CD14-positive monocyte (primary cell): ENCODE results near the gene GOPC. TPM values are rescaled to one million over a fixed set of nuclear protein-coding genes. Genes with fewer than 3 reads are reported as not detected.

Source experiments
- DNase-seq, 3 donors: peaks; one replicate each; pipeline ENCODE4 v3.0.0-alpha.2; 2011 to 2022
- H2AFZ ChIP-seq: 2 replicates; pipeline ENCODE4 v1.6.0; 2012; ENCODE audit warnings: mild to moderate bottlenecking, low read depth, low read length, inconsistent platforms; ENCODE audit not compliant: insufficient read depth, poor library complexity, severe bottlenecking
- H3K27ac ChIP-seq, 2 donors: 1 replicate in 1 of 2; 2 replicates in 1 of 2; pipeline ENCODE4 v1.5.1; 2012 to 2013; ENCODE audit warnings: low read length in 2 of 2, control low read depth in 1 of 2, inconsistent platforms in 1 of 2, low read depth in 1 of 2, mild to moderate bottlenecking in 1 of 2
- H3K27me3 ChIP-seq, 2 donors: one replicate each; pipeline versions ENCODE4 v1.6.0 to v1.6.1; 2011 to 2013; ENCODE audit warnings: low read length in 2 of 2; ENCODE audit not compliant: control insufficient read depth in 2 of 2, insufficient read depth in 2 of 2
- H3K36me3 ChIP-seq, 2 donors: replicated peaks in 1 of 2; 1 replicate in 1 of 2; 2 replicates in 1 of 2; pipeline versions ENCODE4 v1.5.1 to v1.6.1; 2012 to 2013; ENCODE audit warnings: low read length in 2 of 2, control low read depth in 1 of 2, inconsistent platforms in 1 of 2, mild to moderate bottlenecking in 1 of 2; ENCODE audit not compliant: insufficient read depth in 2 of 2, control insufficient read depth in 1 of 2
- H3K4me1 ChIP-seq, 2 donors: 1 replicate in 1 of 2; 2 replicates in 1 of 2; pipeline versions ENCODE4 v1.5.1 to v1.6.1; 2012 to 2013; ENCODE audit warnings: low read length in 2 of 2, control low read depth in 1 of 2, inconsistent platforms in 1 of 2, mild to moderate bottlenecking in 1 of 2, moderate library complexity in 1 of 2; ENCODE audit not compliant: insufficient read depth in 2 of 2, control insufficient read depth in 1 of 2
- H3K4me2 ChIP-seq: replicated peaks from 2 replicates; pipeline ENCODE3; 2012; ENCODE audit warnings: low read length, moderate library complexity, mild to moderate bottlenecking; ENCODE audit not compliant: poor library complexity, severe bottlenecking; ENCODE audit errors: extremely low read depth
- H3K4me3 ChIP-seq, 3 experiments: fragments of 200-600 bp in 1 of 3; sonication (generic) in 1 of 3; replicated peaks in 1 of 3; 1 replicate in 2 of 3; 2 replicates in 1 of 3; pipeline ENCODE4 v1.5.1; 2011 to 2013; ENCODE audit warnings: low read length in 3 of 3, mild to moderate bottlenecking in 3 of 3, control low read depth in 2 of 3, low read depth in 2 of 3, inconsistent platforms in 1 of 3, moderate library complexity in 1 of 3
- H3K79me2 ChIP-seq: 2 replicates; pipeline ENCODE4 v1.6.0; 2012; ENCODE audit warnings: mild to moderate bottlenecking, control low read depth, inconsistent platforms, low read length, moderate library complexity; ENCODE audit not compliant: insufficient read depth
- H3K9ac ChIP-seq: 2 replicates; pipeline ENCODE4 v1.6.0; 2017; ENCODE audit warnings: low read length, mild to moderate bottlenecking; ENCODE audit not compliant: insufficient read depth, poor library complexity, severe bottlenecking
- H3K9me3 ChIP-seq, 2 donors: replicated peaks in 1 of 2; 1 replicate in 1 of 2; 2 replicates in 1 of 2; pipeline versions ENCODE4 v1.5.1 to v1.6.1; 2012 to 2013; ENCODE audit warnings: low read length in 2 of 2, control low read depth in 1 of 2; ENCODE audit not compliant: control insufficient read depth in 1 of 2, insufficient read depth in 1 of 2
- H4K20me1 ChIP-seq: 2 replicates; pipeline ENCODE4 v1.6.0; 2012; ENCODE audit warnings: mild to moderate bottlenecking, low read length, control low read depth, moderate library complexity; ENCODE audit not compliant: insufficient read depth
- H3K27ac Mint-ChIP-seq, 7 donors: one replicate each; pipeline ENCODE4 v1.8.0; 2020; ENCODE audit warnings: mild to moderate bottlenecking in 7 of 7, mixed read lengths in 7 of 7, moderate library complexity in 6 of 7, inconsistent platforms in 2 of 7
- H3K27me3 Mint-ChIP-seq, 3 donors: one replicate each; pipeline ENCODE4 v1.8.0; 2021 to 2022; ENCODE audit warnings: low read depth in 3 of 3, mild to moderate bottlenecking in 3 of 3, mixed read lengths in 3 of 3, moderate library complexity in 3 of 3, inconsistent platforms in 1 of 3
- H3K36me3 Mint-ChIP-seq, 2 donors: one replicate each; pipeline ENCODE4 v1.8.0; 2020; ENCODE audit warnings: mixed read lengths in 2 of 2, inconsistent platforms in 1 of 2, mild to moderate bottlenecking in 1 of 2
- H3K4me1 Mint-ChIP-seq: one replicate; pipeline ENCODE4 v1.8.0; 2020; ENCODE audit warnings: mild to moderate bottlenecking, mixed read lengths
- H3K4me3 Mint-ChIP-seq, 2 donors: one replicate each; pipeline ENCODE4 v1.8.0; 2020; ENCODE audit warnings: mild to moderate bottlenecking in 2 of 2, mixed read lengths in 2 of 2, moderate library complexity in 1 of 2
- H3K9me3 Mint-ChIP-seq, 7 donors: one replicate each; pipeline ENCODE4 v1.8.0; 2020 to 2022; ENCODE audit warnings: mixed read lengths in 7 of 7, mild to moderate bottlenecking in 6 of 7, moderate library complexity in 6 of 7, inconsistent platforms in 2 of 7
- CTCF ChIP-seq: fragments of 200-600 bp; IDR thresholded peaks from one replicate; pipeline ENCODE4 v1.8.0; 2022; ENCODE audit warnings: antibody characterized with exemption, mild to moderate bottlenecking
- WGBS: methylation state at CpG from one replicate; pipeline ENCODE4 v1.1.5; 2013; ENCODE audit warnings: missing lambda C conversion rate; ENCODE audit not compliant: insufficient coverage; 5-methylcytosine and 5-hydroxymethylcytosine counted together
- intact Hi-C, 2 donors: fragments of 100-400 bp; cut with micrococcal nuclease; formaldehyde crosslinking; loops; one replicate each; pipeline versions ENCODE4 v1.15.0 to v1.15.1; 2023
- polyA plus RNA-seq, 3 donors: library from polyadenylated mRNA; depleted of rRNA in 1 of 3; unstranded in 2 of 3; stranded (reverse) in 1 of 3; fragments of 300-500 nt in 2 of 3; fragments of >200 nt in 1 of 3; fragmentation: Illumina TruSeq in 2 of 3; gene quantifications; 1 replicate in 2 of 3; 2 replicates in 1 of 3; pipeline ENCODE4 v1.2.3, GENCODE V29; 2012 to 2021

The GOPC gene
- polyA plus RNA-seq, 3 donors, result 2.7 to 8.0 (median 5.2) TPM

- no peaks in the 10 kb centered on the region for H3K79me2 ChIP-seq
- H3K4me2 ChIP-seq, result no peak overlapping the region
- H3K9me3 ChIP-seq, result no peaks in the 10 kb centered on the region
- H3K27me3 ChIP-seq, result no peaks in the 10 kb centered on the region
- H3K36me3 Mint-ChIP-seq, result peaks cover 0 to 1% of the 10 kb centered on the region in 2 donors
- H3K9me3 Mint-ChIP-seq, result no peaks in the 10 kb centered on the region
- H3K4me3 Mint-ChIP-seq, result no peak overlapping the region
- no peak overlapping the region for H3K27ac ChIP-seq
- TF ChIP-seq CTCF, result no peak
- H3K27ac Mint-ChIP-seq, result peak overlapping the region in 1 of 7 donors; percentile 22
- WGBS, result 10% methylated on average over 2 of the region's 6 CpGs
- H3K9ac ChIP-seq, result no peak overlapping the region
- intact Hi-C loops, result no loop called here
- peaks cover 4% of the 10 kb centered on the region for H3K4me1 Mint-ChIP-seq
- no peaks in the 10 kb centered on the region for H4K20me1 ChIP-seq
- H2AFZ ChIP-seq, result no peak overlapping the region
- no peak overlapping the region for H3K4me3 ChIP-seq
- DNase-seq, result no peak
- H3K36me3 ChIP-seq, result no peaks in the 10 kb centered on the region
- H3K4me1 ChIP-seq, result no peaks in the 10 kb centered on the region
- peaks cover 0 to 2% (median 0%) of the 10 kb centered on the region in 3 donors for H3K27me3 Mint-ChIP-seq
These were observed 71.0 kb downstream of the GOPC start for GRCh38 chr6:117531346-117531745.

GRCh38 chr6:117530467-117531242 lies 71.7 kb downstream of the GOPC start:
- H3K9me3 Mint-ChIP-seq, result no peaks in the 10 kb centered on the region
- H3K36me3 Mint-ChIP-seq, result peaks cover 0 to 1% of the 10 kb centered on the region in 2 donors
- no peak for TF ChIP-seq CTCF
- no peak overlapping the region for H3K27ac ChIP-seq
- WGBS, result 100% methylated on average over 2 of the region's 4 CpGs
- H3K9me3 ChIP-seq, result no peaks in the 10 kb centered on the region
- DNase-seq, result no peak
- no peaks in the 10 kb centered on the region for H3K27me3 ChIP-seq
- H3K79me2 ChIP-seq, result no peaks in the 10 kb centered on the region
- no peaks in the 10 kb centered on the region for H3K36me3 ChIP-seq
- H3K4me1 ChIP-seq, result no peaks in the 10 kb centered on the region
- no peak overlapping the region for H3K4me3 Mint-ChIP-seq
- no peak overlapping the region for H3K4me2 ChIP-seq
- H3K27me3 Mint-ChIP-seq, result peaks cover 0 to 2% (median 0%) of the 10 kb centered on the region in 3 donors
- H3K9ac ChIP-seq, result no peak overlapping the region
- no peaks in the 10 kb centered on the region for H4K20me1 ChIP-seq
- no peak overlapping the region for H3K27ac Mint-ChIP-seq
- no peak overlapping the region for H2AFZ ChIP-seq
- no peak overlapping the region for H3K4me3 ChIP-seq
- H3K4me1 Mint-ChIP-seq, result peaks cover 4% of the 10 kb centered on the region
- intact Hi-C loops, result no loop called here
